Dedifferentiated amniotic fluid mesenchymal stem cell (primary cell): ENCODE data around the gene HDAC9.
"Not testable (repeated sequence)": the region's sequence is repeated elsewhere in the genome, so short reads cannot be mapped to it uniquely, and the experiment has no call there.

Experiments used
- DNase-seq: peaks from one replicate; pipeline ENCODE4 v3.0.0-alpha.2; 2016; ENCODE audit errors: extremely low spot score

Gene HDAC9

GRCh38 chr7:18971839-18972238 lies 476.3 kb downstream of the HDAC9 start:
- no peak for DNase-seq

GRCh38 chr7:18974803-18975202 lies 479.3 kb downstream of the HDAC9 start:
- peak; percentile 18 for DNase-seq

DNA sequence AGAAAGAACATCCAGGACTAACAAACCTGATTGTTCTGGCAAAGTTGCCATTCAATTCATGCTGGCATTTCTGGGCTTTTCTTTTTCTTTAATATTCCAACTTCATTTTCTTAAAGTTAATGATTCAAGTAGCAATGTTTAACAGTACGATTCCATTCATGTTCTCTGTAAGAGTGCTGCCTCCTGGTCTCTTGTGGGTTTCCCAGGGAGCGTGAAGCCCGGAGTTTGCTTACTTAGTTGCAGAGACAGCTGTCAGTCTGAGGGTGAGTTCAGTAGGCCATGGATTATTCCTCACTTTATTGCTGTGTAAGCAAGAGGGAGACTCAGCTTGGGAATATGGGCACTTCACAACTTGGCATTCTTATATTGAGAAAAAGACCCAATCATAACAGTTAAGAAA lies 479.7 kb downstream of the HDAC9 start:
- no peak for DNase-seq

GRCh38 chr7:18975689-18976280 lies 480.2 kb downstream of the HDAC9 start:
- no peak for DNase-seq

DNA sequence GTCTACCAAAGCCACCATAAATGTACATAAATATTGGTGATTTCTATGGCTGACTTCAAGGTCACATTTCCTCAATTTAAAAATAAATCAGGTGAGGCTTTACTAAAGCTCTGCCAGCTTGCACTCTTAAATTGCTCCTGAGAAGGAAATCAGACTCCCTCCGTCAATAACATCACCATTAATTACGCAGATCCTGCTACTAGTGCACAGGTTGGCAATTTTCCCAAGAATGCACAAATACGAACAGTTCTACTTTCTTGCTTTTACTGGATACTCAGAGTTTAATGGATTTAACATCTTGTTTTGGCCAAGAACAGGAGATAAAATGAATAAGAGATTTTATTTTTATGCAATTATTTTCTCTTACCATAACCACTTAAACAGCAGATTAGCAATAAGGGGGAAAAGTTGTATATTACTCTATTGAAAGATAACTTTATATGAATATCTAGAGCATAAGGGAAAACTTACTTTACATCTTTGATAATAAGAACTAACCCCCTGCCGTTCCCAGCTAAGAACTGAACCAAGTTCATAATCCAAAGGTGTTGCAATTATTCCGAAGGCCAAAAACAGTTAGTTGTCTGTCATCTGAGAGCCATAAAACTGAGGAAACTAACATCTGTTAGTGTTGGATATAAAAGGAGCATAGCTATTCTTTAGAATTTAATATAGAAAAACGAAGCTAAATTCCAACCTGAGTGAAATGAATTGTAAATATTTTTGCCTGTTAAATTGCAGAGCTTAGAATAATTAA lies 481.3 kb downstream of the HDAC9 start:
- no peak for DNase-seq

GRCh38 chr7:18978108-18978495 lies 482.6 kb downstream of the HDAC9 start:
- peak; percentile 85 for DNase-seq

DNA sequence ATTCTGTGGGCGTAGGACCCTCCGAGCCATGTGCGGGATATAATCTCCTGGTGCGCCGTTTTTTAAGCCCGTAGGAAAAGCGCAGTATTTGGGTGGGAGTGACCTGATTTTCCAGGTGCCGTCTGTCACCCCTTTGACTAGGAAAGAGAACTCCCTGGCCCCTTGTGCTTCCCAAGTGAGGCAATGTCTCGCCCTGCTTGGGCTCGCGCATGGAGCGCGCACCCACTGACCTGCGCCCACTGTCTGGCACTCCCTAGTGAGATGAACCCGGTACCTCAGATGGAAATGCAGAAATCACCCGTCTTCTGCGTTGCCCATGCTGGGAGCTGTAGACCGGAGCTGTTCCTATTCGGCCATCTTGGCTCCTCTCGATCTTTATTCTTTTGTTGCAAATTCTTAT lies 495.2 kb downstream of the HDAC9 start:
- DNase-seq: not testable (repeated sequence)

GRCh38 chr7:18993933-18994668 lies 498.6 kb downstream of the HDAC9 start:
- DNase-seq: no peak

GRCh38 chr7:18995270-18995671 lies 499.7 kb downstream of the HDAC9 start:
- DNase-seq: peak; percentile 52

GRCh38 chr7:18995811-18996426 lies 500.4 kb downstream of the HDAC9 start:
- DNase-seq: peak; percentile 47

GRCh38 chr7:18996583-18996982 lies 501.0 kb downstream of the HDAC9 start:
- DNase-seq: no peak

- DNase-seq: no peak
Measured at GRCh38 chr7:18997477-18998150, 502.1 kb downstream of the HDAC9 start.

DNA sequence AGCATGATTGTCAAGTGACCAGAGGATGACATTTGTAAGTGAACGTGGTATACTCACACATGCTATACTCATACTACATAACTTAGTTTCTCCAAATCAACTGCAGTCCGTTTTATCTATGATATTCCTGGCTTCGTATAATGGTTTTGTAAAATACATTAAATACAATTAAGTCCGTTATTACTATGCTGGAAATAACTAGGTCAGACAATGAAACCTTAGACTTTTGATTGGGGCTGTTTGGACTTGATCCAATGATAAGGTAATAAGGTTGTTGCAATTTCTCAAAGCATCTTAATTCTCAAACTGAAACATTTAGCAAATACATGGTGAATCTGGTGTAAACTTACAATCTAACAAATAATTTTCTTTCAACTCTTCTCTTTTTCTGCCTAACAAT lies 504.9 kb downstream of the HDAC9 start:
- DNase-seq: no peak

- no peak for DNase-seq
Measured at GRCh38 chr7:19001854-19002253, 506.3 kb downstream of the HDAC9 start.

GRCh38 chr7:19009241-19009935 lies 513.8 kb downstream of the HDAC9 start:
- no peak for DNase-seq

- DNase-seq: no peak
Measured at GRCh38 chr7:19009936-19010280, 514.4 kb downstream of the HDAC9 start.

- no peak for DNase-seq
Measured at GRCh38 chr7:19011212-19011611, 515.7 kb downstream of the HDAC9 start.

- no peak for DNase-seq
Measured at GRCh38 chr7:19015098-19015497, 519.5 kb downstream of the HDAC9 start.

GRCh38 chr7:19016140-19016539 lies 520.6 kb downstream of the HDAC9 start:
- DNase-seq: no peak

DNA sequence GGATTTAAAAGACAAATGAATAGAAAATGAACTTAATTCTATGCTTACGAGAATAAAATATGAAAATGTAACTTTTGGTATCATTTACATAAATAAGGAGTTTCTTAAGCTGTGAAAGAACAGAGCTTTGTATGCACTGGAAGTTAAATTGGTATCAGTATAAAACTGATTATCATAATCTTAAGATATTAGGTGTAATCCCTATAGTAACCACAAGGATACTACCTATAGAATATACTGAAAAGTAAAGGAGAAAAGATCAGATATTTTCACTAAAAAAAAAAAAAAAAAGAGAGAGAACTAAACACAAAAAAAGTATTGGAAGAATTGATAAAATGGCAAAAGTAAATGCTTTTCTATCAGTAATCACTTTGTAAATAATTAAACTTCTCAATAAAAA lies 521.8 kb downstream of the HDAC9 start:
- no peak for DNase-seq

- no peak for DNase-seq
Measured at GRCh38 chr7:19020062-19020461, 524.5 kb downstream of the HDAC9 start.
